ENCODE results near the gene SLC4A7. TPM values are rescaled to one million over a fixed set of nuclear protein-coding genes. Genes with fewer than 3 reads are reported as not detected.
"Not testable (repeated sequence)": the region's sequence is repeated elsewhere in the genome, so short reads cannot be mapped to it uniquely, and the experiment has no call there.

Gene SLC4A7
- total RNA-seq (10 to 100 TPM; 13.3 to 26.6 (median 16.8) TPM), polyA plus RNA-seq (1 to 10 TPM; 1.4 to 3.1 (median 1.9) TPM)
- long read RNA-seq, donor 1, partial matches to known transcripts: 3 of 7 reads
- long read RNA-seq, donor 1, other reads (novel, unspliced or antisense): 4 of 7 reads
- long read RNA-seq, donor 2, partial matches to known transcripts: 12 of 16 reads
- long read RNA-seq, donor 2, other reads (novel, unspliced or antisense): 4 of 16 reads

- 0 to 1% (median 0%) methylated on average over 51 to 100 of the region's 100 CpGs for WGBS, 3 donors
- ATAC-seq: peak; percentile 95 to 98 (median 96)
- no peaks in the 10 kb centered on the region for H3K27me3 ChIP-seq (ENCODE audit: insufficient read depth in 3 of 3, low read length in 2 of 3)
- TF ChIP-seq, protein P1, sequence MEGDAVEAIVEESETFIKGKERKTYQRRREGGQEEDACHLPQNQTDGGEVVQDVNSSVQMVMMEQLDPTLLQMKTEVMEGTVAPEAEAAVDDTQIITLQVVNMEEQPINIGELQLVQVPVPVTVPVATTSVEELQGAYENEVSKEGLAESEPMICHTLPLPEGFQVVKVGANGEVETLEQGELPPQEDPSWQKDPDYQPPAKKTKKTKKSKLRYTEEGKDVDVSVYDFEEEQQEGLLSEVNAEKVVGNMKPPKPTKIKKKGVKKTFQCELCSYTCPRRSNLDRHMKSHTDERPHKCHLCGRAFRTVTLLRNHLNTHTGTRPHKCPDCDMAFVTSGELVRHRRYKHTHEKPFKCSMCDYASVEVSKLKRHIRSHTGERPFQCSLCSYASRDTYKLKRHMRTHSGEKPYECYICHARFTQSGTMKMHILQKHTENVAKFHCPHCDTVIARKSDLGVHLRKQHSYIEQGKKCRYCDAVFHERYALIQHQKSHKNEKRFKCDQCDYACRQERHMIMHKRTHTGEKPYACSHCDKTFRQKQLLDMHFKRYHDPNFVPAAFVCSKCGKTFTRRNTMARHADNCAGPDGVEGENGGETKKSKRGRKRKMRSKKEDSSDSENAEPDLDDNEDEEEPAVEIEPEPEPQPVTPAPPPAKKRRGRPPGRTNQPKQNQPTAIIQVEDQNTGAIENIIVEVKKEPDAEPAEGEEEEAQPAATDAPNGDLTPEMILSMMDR (IDR thresholded peaks at IDR 0.05): no peak
- H3K27ac ChIP-seq: peak within 1 kb of the TSS; percentile 90
- H3K4me3 ChIP-seq: peak within 1 kb of the TSS; percentile 90
- H3K4me1 ChIP-seq: peaks cover 25% of the 10 kb centered on the region
- peak; percentile 97 to 98 for DNase-seq
- no peaks in the 10 kb centered on the region for H3K9me3 ChIP-seq
- H3K36me3 ChIP-seq (ENCODE audit: insufficient read depth in 1 of 2, low read depth in 1 of 2): no peaks in the 10 kb centered on the region
- intact Hi-C loops (cut with DNase I): loop anchor here (5.0 to 10.0 kb wide), 2 partner anchors 148 to 151 kb away; no protein-coding TSS in a partner anchor
These were observed at the start of gene SLC4A7 for GRCh38 chr3:27484015-27484844. Gene SLC4A7, minus strand, starts transcription at chr3:27484384. Its CDS starts 258 bp downstream, at chr3:27484126.

DNA sequence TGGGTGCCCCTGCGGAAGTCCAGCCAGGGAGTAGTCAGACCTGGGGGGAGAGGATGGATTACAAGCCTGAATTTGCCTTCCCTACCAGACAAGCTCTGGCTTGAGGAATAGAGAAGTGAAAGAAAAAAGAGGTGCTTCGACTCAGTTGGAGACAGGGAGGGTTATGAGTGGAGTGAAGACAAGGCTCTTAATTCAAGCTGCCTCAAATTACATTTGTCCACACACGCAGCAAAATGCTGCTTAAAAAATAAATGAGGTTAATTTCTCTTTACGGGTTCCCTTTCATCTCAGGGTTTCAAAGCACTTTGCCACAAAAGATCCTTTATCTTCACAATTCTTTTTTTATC is 49.0 kb upstream of the SLC4A7 start:
- 55 to 59% (median 56%) methylated on average over 4 of the region's 4 CpGs for WGBS, 3 donors
- ATAC-seq: no peak
- H3K27ac ChIP-seq: peak overlapping the region; percentile 54

GRCh38 chr3:27532426-27533260 is 48.5 kb upstream of the SLC4A7 start:
- Histone ChIP-seq H3K4me3 (no peak overlapping the region), H3K36me3 (ENCODE audit: insufficient read depth in 1 of 2, low read depth in 1 of 2) (no peaks in the 10 kb centered on the region), H3K4me1 (peaks cover 12% of the 10 kb centered on the region), H3K27ac (no peak overlapping the region), H3K27me3 (ENCODE audit: insufficient read depth in 3 of 3, low read length in 2 of 3) (no peaks in the 10 kb centered on the region), H3K9me3 (no peaks in the 10 kb centered on the region)
- WGBS, 3 donors: 88 to 89% (median 88%) methylated on average over 8 of the region's 8 CpGs
- DNase-seq (no peak), ATAC-seq (no peak)
- TF ChIP-seq, protein P1 (IDR thresholded peaks at IDR 0.05): no peak
- intact Hi-C loops (cut with DNase I): no loop called here

More for the DNA sequence above, 49.0 kb upstream of the SLC4A7 start:
- no peaks in the 10 kb centered on the region for H3K36me3 ChIP-seq (ENCODE audit: insufficient read depth in 1 of 2, low read depth in 1 of 2)
- TF ChIP-seq, protein P1 (IDR thresholded peaks at IDR 0.05): no peak
- no peak overlapping the region for H3K4me3 ChIP-seq
- H3K9me3 ChIP-seq: no peaks in the 10 kb centered on the region
- intact Hi-C loops (cut with DNase I): no loop called here
- H3K4me1 ChIP-seq: peaks cover 12% of the 10 kb centered on the region
- H3K27me3 ChIP-seq (ENCODE audit: insufficient read depth in 3 of 3, low read length in 2 of 3): no peaks in the 10 kb centered on the region
- no peak for DNase-seq

DNA sequence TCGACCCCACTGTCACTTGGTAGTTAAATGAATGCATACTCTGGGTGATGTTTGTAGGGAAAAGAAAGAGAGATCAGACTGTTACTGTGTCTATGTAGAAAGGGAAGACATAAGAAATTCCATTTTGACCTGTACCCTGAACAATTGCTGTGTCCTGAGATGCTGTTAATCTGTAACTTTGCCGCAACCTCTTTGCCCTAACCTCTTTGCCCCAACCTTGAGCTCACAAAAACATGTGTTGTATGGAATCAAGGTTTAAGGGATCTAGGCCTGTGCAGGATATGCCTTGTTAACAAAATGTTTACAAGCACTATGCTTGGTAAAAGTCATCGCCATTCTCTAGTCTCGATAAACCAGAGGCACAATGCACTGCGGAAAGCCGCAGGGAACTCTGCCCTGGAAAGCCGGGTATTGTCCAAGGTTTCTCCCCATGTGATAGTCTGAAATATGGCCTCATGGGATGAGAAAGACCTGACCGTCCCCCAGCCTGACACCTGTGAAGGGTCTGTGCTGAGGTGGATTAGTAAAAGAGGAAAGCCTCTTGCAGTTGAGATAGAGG is 47.1 kb upstream of the SLC4A7 start:
- DNase-seq; H3K36me3 ChIP-seq (ENCODE audit: insufficient read depth in 1 of 2, low read depth in 1 of 2); H3K4me3 ChIP-seq; ATAC-seq; H3K27me3 ChIP-seq (ENCODE audit: insufficient read depth in 3 of 3, low read length in 2 of 3); H3K9me3 ChIP-seq; intact Hi-C loops (cut with DNase I); H3K27ac ChIP-seq: not testable (repeated sequence)
- WGBS, 3 donors: 93 to 97% (median 95%) methylated on average over 8 of the region's 8 CpGs
- peaks cover 12% of the 10 kb centered on the region for H3K4me1 ChIP-seq
